DOHH2 (cell line): ENCODE measurements around the gene BHLHA9.

Experiments
- CTCF ChIP-seq: fragments of 200-600 bp; sonication (generic); IDR thresholded peaks from one replicate; pipeline ENCODE4 v1.5.1; 2014; ENCODE audit warnings: antibody characterized with exemption, mild to moderate bottlenecking, low read depth, low read length; ENCODE audit not compliant: poor library complexity, severe bottlenecking
- EZH2phosphoT487 ChIP-seq: fragments of 200-600 bp; sonication (generic); IDR thresholded peaks from 2 replicates; pipeline ENCODE4 v1.6.1; 2017; ENCODE audit warnings: borderline replicate concordance, mild to moderate bottlenecking, antibody characterized with exemption, low read length, moderate library complexity, mixed read lengths

- no peak for TF ChIP-seq CTCF
- no peak for TF ChIP-seq EZH2phosphoT487
Observed at GRCh38 chr17:1298606-1299005, 28.4 kb downstream of the BHLHA9 start.
